Fibroblast of peridontal ligament (primary cell): ENCODE results near the gene ZNF84.
A peak's percentile ranks its signal among the peaks of the same experiment; 100 is the strongest.

Source experiments
- DNase-seq: peaks from one replicate; pipeline ENCODE4 v3.0.0-alpha.2; 2010; ENCODE audit errors: extremely low read depth

The ZNF84 gene

GRCh38 chr12:133037207-133038005, at the start of gene ZNF84:
Gene ZNF84, plus strand, starts transcription at chr12:133037509. Its CDS starts 3,959 bp downstream, at chr12:133041468.
- DNase-seq: peak; percentile 98

GRCh38 chr12:132998741-132999140, 38.6 kb upstream of the ZNF84 start:
- DNase-seq: no peak

- peak; percentile 3 for DNase-seq
Measured at GRCh38 chr12:133010657-133011297, 26.5 kb upstream of the ZNF84 start.

GRCh38 chr12:133023566-133023965, 13.7 kb upstream of the ZNF84 start:
- DNase-seq: no peak

- DNase-seq: no peak
Measured at GRCh38 chr12:133026996-133027395, 10.3 kb upstream of the ZNF84 start.

GRCh38 chr12:133038118-133038709, 905 bp downstream of the ZNF84 start:
- no peak for DNase-seq

GRCh38 chr12:133046698-133047097, 9.4 kb downstream of the ZNF84 start:
- DNase-seq: no peak

- peak; percentile 9 for DNase-seq
Measured at GRCh38 chr12:133057446-133057845, 20.1 kb downstream of the ZNF84 start.

GRCh38 chr12:133058203-133059113, 21.1 kb downstream of the ZNF84 start:
- peak; percentile 13 for DNase-seq

GRCh38 chr12:133061954-133062353, 24.6 kb downstream of the ZNF84 start:
- no peak for DNase-seq

- DNase-seq: no peak
Measured at GRCh38 chr12:133063556-133063955, 26.2 kb downstream of the ZNF84 start.

GRCh38 chr12:133073836-133074235, 36.5 kb downstream of the ZNF84 start:
- no peak for DNase-seq

- DNase-seq: peak; percentile 99
Measured at GRCh38 chr12:133080026-133080367, 42.7 kb downstream of the ZNF84 start.

GRCh38 chr12:133080368-133081158, 43.3 kb downstream of the ZNF84 start, which contains the start of gene ZNF140:
Gene ZNF140, plus strand, starts transcription at chr12:133080923. Its CDS starts 398 bp downstream, at chr12:133081321.
- DNase-seq: peak; percentile 97

- DNase-seq: no peak
Measured at GRCh38 chr12:133081159-133081780, 44.0 kb downstream of the ZNF84 start.

GRCh38 chr12:133083345-133083744, 46.0 kb downstream of the ZNF84 start:
- no peak for DNase-seq

GRCh38 chr12:133105620-133106019, 68.3 kb downstream of the ZNF84 start:
- peak; percentile 5 for DNase-seq

GRCh38 chr12:133106253-133106652, 68.9 kb downstream of the ZNF84 start:
- peak; percentile 13 for DNase-seq

GRCh38 chr12:133107121-133107520, 69.8 kb downstream of the ZNF84 start:
- no peak for DNase-seq

- no peak for DNase-seq
Measured at GRCh38 chr12:133108150-133108549, 70.8 kb downstream of the ZNF84 start.
